GM23338 (cell line): ENCODE results near the gene TLR9. TPM values are rescaled to one million over a fixed set of nuclear protein-coding genes. Genes with fewer than 3 reads are reported as not detected.

Experiments
- ATAC-seq: fragments of 200-7000 bp; cut with Tn5 transposase; 3 replicates; pipeline ENCODE4 v1.9.1; 2020
- DNase-seq: peaks from one replicate; pipeline ENCODE4 v3.0.0-alpha.2; 2015; ENCODE audit warnings: low spot score
- H2AFZ ChIP-seq: fragments of 200-600 bp; sonication (generic); 2 replicates; pipeline ENCODE4 v1.8.0; 2016; ENCODE audit warnings: antibody characterized with exemption, mild to moderate bottlenecking, moderate library complexity
- H3F3A ChIP-seq: fragments of 200-600 bp; sonication (generic); replicated peaks from 2 replicates; pipeline ENCODE4 v1.8.0; 2017; ENCODE audit warnings: antibody characterized with exemption, mixed run types, low read depth
- H3K27ac ChIP-seq: fragments of 200-600 bp; sonication (generic); 2 replicates; pipeline ENCODE4 v1.6.1; 2016; ENCODE audit warnings: low read depth
- H3K27me3 ChIP-seq: fragments of 200-600 bp; sonication (generic); 2 replicates; pipeline ENCODE4 v1.8.0; 2016; ENCODE audit warnings: mild to moderate bottlenecking, mixed run types, moderate library complexity; ENCODE audit not compliant: insufficient read depth
- H3K36me3 ChIP-seq: fragments of 200-600 bp; sonication (generic); 2 replicates; pipeline ENCODE4 v1.8.0; 2016; ENCODE audit warnings: mild to moderate bottlenecking; ENCODE audit not compliant: insufficient read depth
- H3K4me1 ChIP-seq: fragments of 200-600 bp; sonication (generic); 2 replicates; pipeline ENCODE4 v1.8.0; 2016; ENCODE audit warnings: mild to moderate bottlenecking, moderate library complexity; ENCODE audit not compliant: insufficient read depth
- H3K4me2 ChIP-seq: fragments of 200-600 bp; sonication (generic); 2 replicates; pipeline ENCODE4 v1.7.1; 2017; ENCODE audit warnings: mixed run types
- H3K4me3 ChIP-seq: fragments of 200-600 bp; sonication (generic); 2 replicates; pipeline ENCODE4 v1.6.1; 2016; ENCODE audit warnings: mixed run types
- H3K79me2 ChIP-seq: fragments of 200-600 bp; sonication (generic); replicated peaks from 2 replicates; pipeline ENCODE4 v1.8.0; 2017; ENCODE audit warnings: mild to moderate bottlenecking; ENCODE audit not compliant: insufficient read depth
- H3K9me2 ChIP-seq: fragments of 200-600 bp; sonication (generic); 2 replicates; pipeline ENCODE4 v1.8.0; 2017; ENCODE audit not compliant: insufficient read depth
- H4K20me1 ChIP-seq: fragments of 200-600 bp; sonication (generic); replicated peaks from 2 replicates; pipeline ENCODE4 v1.8.0; 2017; ENCODE audit warnings: mild to moderate bottlenecking; ENCODE audit not compliant: insufficient read depth
- H3K27ac Mint-ChIP-seq: 2 replicates; pipeline ENCODE4 v1.8.0; 2020; ENCODE audit warnings: inconsistent platforms, mild to moderate bottlenecking, moderate library complexity, mixed read lengths
- H3K27me3 Mint-ChIP-seq: 3 replicates; pipeline ENCODE4 v1.8.0; 2022; ENCODE audit warnings: low read depth, mild to moderate bottlenecking, moderate library complexity, mixed read lengths, inconsistent platforms; ENCODE audit not compliant: insufficient read depth, poor library complexity
- H3K36me3 Mint-ChIP-seq: 3 replicates; pipeline ENCODE4 v1.8.0; 2021; ENCODE audit warnings: low read depth, mild to moderate bottlenecking, inconsistent platforms, moderate library complexity, mixed read lengths
- H3K4me1 Mint-ChIP-seq: 3 replicates; pipeline ENCODE4 v1.8.0; 2020; ENCODE audit warnings: mild to moderate bottlenecking, inconsistent platforms, mixed read lengths
- H3K4me3 Mint-ChIP-seq: 3 replicates; pipeline ENCODE4 v1.8.0; 2021; ENCODE audit warnings: moderate library complexity, mild to moderate bottlenecking, inconsistent platforms, mixed read lengths
- H3K9me3 Mint-ChIP-seq: 3 replicates; pipeline ENCODE4 v1.8.0; 2020; ENCODE audit warnings: moderate library complexity, mild to moderate bottlenecking, inconsistent platforms, mixed read lengths
- CREB1 ChIP-seq: fragments of 250-450 bp; sonication (Bioruptor Pico); IDR thresholded peaks from 2 replicates; pipeline ENCODE4 v1.5.0; 2020; ENCODE audit warnings: low read depth, mild to moderate bottlenecking, moderate library complexity
- CTCF ChIP-seq, 2 experiments: fragments of 200-600 bp in 1 of 2; sonication (generic) in 1 of 2; conservative IDR thresholded peaks; 2 replicates each; pipeline versions ENCODE4 v1.5.1 to v1.6.1; 2016 to 2017; ENCODE audit warnings: antibody characterized with exemption in 2 of 2, low read depth in 2 of 2, mild to moderate bottlenecking in 2 of 2, moderate library complexity in 1 of 2
- ETS1 ChIP-seq: IDR thresholded peaks from 2 replicates; pipeline ENCODE4 v1.6.1; 2016; ENCODE audit warnings: antibody characterized with exemption
- EZH2 ChIP-seq: fragments of 200-600 bp; sonication (generic); IDR thresholded peaks from one replicate; pipeline ENCODE4 v1.8.0; 2017; ENCODE audit warnings: antibody characterized with exemption, mild to moderate bottlenecking, low read depth; ENCODE audit not compliant: unreplicated experiment
- EZH2phosphoT487 ChIP-seq: fragments of 200-600 bp; sonication (generic); IDR thresholded peaks from one replicate; pipeline ENCODE4 v1.8.1; 2018; ENCODE audit warnings: antibody characterized with exemption; ENCODE audit not compliant: unreplicated experiment
- JUNB ChIP-seq: IDR thresholded peaks from one replicate; pipeline ENCODE4 v1.6.1; 2016; ENCODE audit warnings: antibody characterized with exemption; ENCODE audit not compliant: unreplicated experiment
- NANOG ChIP-seq: IDR thresholded peaks from 2 replicates; pipeline ENCODE4 v1.6.1; 2016; ENCODE audit warnings: antibody characterized with exemption, borderline replicate concordance
- POLR2AphosphoS5 ChIP-seq: IDR thresholded peaks from 2 replicates; pipeline ENCODE4 v1.6.1; 2016; ENCODE audit warnings: antibody characterized with exemption, low read depth
- REST ChIP-seq: IDR thresholded peaks from one replicate; pipeline ENCODE4 v1.6.1; 2018; ENCODE audit warnings: antibody characterized with exemption; ENCODE audit not compliant: unreplicated experiment
- STAT1 ChIP-seq: IDR thresholded peaks from one replicate; pipeline ENCODE4 v1.6.1; 2016; ENCODE audit warnings: antibody characterized with exemption; ENCODE audit not compliant: unreplicated experiment
- ZNF114 ChIP-seq: fragments of 250-450 bp; sonication (Bioruptor Pico); IDR thresholded peaks from 2 replicates; pipeline ENCODE4 v1.5.0; 2020; ENCODE audit warnings: mild to moderate bottlenecking, moderate library complexity
- ZNF331 ChIP-seq: fragments of 250-450 bp; sonication (Bioruptor Pico); IDR thresholded peaks from 2 replicates; pipeline ENCODE4 v1.5.0; 2020; ENCODE audit warnings: low read depth, mild to moderate bottlenecking, moderate library complexity
- ZNF462 ChIP-seq: fragments of 250-450 bp; sonication (Bioruptor Pico); IDR thresholded peaks from 2 replicates; pipeline ENCODE4 v1.5.0; 2020; ENCODE audit warnings: mild to moderate bottlenecking, moderate library complexity
- polyA plus RNA-seq: library from polyadenylated mRNA; unstranded; fragments of >200 nt; fragmentation: Nextera tagmentation; extraction: Ambion mirVana; gene quantifications from 2 replicates; pipeline ENCODE4 v1.2.1, GENCODE V29; 2016
- total RNA-seq: library from RNA; depleted of rRNA; stranded (reverse); fragments of >200 nt; shearing (Covaris generic); gene quantifications from 2 replicates; pipeline ENCODE4 v1.2.3, GENCODE V29; 2014

The TLR9 gene
- total and polyA plus RNA-seq, 2 experiments from 2014 or later: not detected

- peaks cover 20% of the 10 kb centered on the region; the same call in 2 of the 3 replicates for H3K4me1 Mint-ChIP-seq
- Histone ChIP-seq H3K27ac (no peak overlapping the region), H3K9me2 (no peaks in the 10 kb centered on the region), H3K79me2 (no peaks in the 10 kb centered on the region), H2AFZ (no peak overlapping the region), H3K4me1 (no peaks in the 10 kb centered on the region), H3K4me2 (no peak overlapping the region), H3K36me3 (no peaks in the 10 kb centered on the region), H3K4me3 (no peak overlapping the region), H3K27me3 (no peaks in the 10 kb centered on the region), H3F3A (no peaks in the 10 kb centered on the region), H4K20me1 (no peaks in the 10 kb centered on the region)
- peaks cover 6% of the 10 kb centered on the region for H3K27me3 Mint-ChIP-seq
- H3K27ac Mint-ChIP-seq: no peak overlapping the region
- no peaks in the 10 kb centered on the region for H3K9me3 Mint-ChIP-seq
- no peak overlapping the region for H3K4me3 Mint-ChIP-seq
- no peaks in the 10 kb centered on the region; the same call in 2 of the 3 replicates for H3K36me3 Mint-ChIP-seq
- TF ChIP-seq EZH2phosphoT487 (no peak), REST (no peak), STAT1 (no peak), ZNF462 (no peak), CTCF (conservative IDR thresholded peaks at IDR 0.05; ENCODE audit: low read depth in 2 of 2) (no peak), ZNF331 (CRISPR knock-in tag) (no peak), CREB1 (no peak), JUNB (no peak), POLR2AphosphoS5 (no peak), EZH2 (no peak), ZNF114 (CRISPR knock-in tag) (no peak), ETS1 (no peak), NANOG (no peak)
- DNase-seq: no peak
- no peak for ATAC-seq
These were observed 50.5 kb downstream of the TLR9 start for GRCh38 chr3:52174896-52175295.
